ENCODE measurements around the gene STT3B. TPM values are rescaled to one million over a fixed set of nuclear protein-coding genes. Genes with fewer than 3 reads are reported as not detected.
"Not testable (repeated sequence)": the region's sequence is repeated elsewhere in the genome, so short reads cannot be mapped to it uniquely, and the experiment has no call there.

STT3B gene
- 100 to 1,000 TPM in 9 of 12 donors, 10 to 100 TPM in 2, not detected in 1; 95.1 to 129 (median 114) TPM for polyA plus RNA-seq (ENCODE audit: insufficient read length in 12 of 12)
- long read RNA-seq, donor 1, full-length matches to known transcripts, result 7 of 13 reads
- long read RNA-seq, donor 1, partial matches to known transcripts, result 6 of 13 reads
- long read RNA-seq, donor 1, other reads (novel, unspliced or antisense), result 0 of 13 reads
- long read RNA-seq, donor 2, full-length matches to known transcripts, result 17 of 17 reads
- long read RNA-seq, donor 2, partial matches to known transcripts, result 0 of 17 reads
- long read RNA-seq, donor 2, other reads (novel, unspliced or antisense), result 0 of 17 reads
- long read RNA-seq, donor 3, full-length matches to known transcripts, result 9 of 9 reads
- long read RNA-seq, donor 3, partial matches to known transcripts, result 0 of 9 reads
- long read RNA-seq, donor 3, other reads (novel, unspliced or antisense), result 0 of 9 reads
- long read RNA-seq, donor 4, full-length matches to known transcripts, result 5 of 11 reads
- long read RNA-seq, donor 4, partial matches to known transcripts, result 6 of 11 reads
- long read RNA-seq, donor 4, other reads (novel, unspliced or antisense), result 0 of 11 reads
- long read RNA-seq, donor 5, full-length matches to known transcripts, result 15 of 38 reads
- long read RNA-seq, donor 5, partial matches to known transcripts, result 23 of 38 reads
- long read RNA-seq, donor 5, other reads (novel, unspliced or antisense), result 0 of 38 reads
- long read RNA-seq, donor 6, full-length matches to known transcripts, result 11 of 11 reads
- long read RNA-seq, donor 6, partial matches to known transcripts, result 0 of 11 reads
- long read RNA-seq, donor 6, other reads (novel, unspliced or antisense), result 0 of 11 reads
- long read RNA-seq, donor 7, full-length matches to known transcripts, result 7 of 13 reads
- long read RNA-seq, donor 7, partial matches to known transcripts, result 6 of 13 reads
- long read RNA-seq, donor 7, other reads (novel, unspliced or antisense), result 0 of 13 reads
- long read RNA-seq, donor 8, full-length matches to known transcripts, result 6 of 19 reads
- long read RNA-seq, donor 8, partial matches to known transcripts, result 13 of 19 reads
- long read RNA-seq, donor 8, other reads (novel, unspliced or antisense), result 0 of 19 reads
- long read RNA-seq, donor 9, full-length matches to known transcripts, result 1 of 1 reads
- long read RNA-seq, donor 9, partial matches to known transcripts, result 0 of 1 reads
- long read RNA-seq, donor 9, other reads (novel, unspliced or antisense), result 0 of 1 reads
- long read RNA-seq, donor 10, full-length matches to known transcripts, result 12 of 21 reads
- long read RNA-seq, donor 10, partial matches to known transcripts, result 9 of 21 reads
- long read RNA-seq, donor 10, other reads (novel, unspliced or antisense), result 0 of 21 reads
- long read RNA-seq, donor 11, full-length matches to known transcripts, result 21 of 30 reads
- long read RNA-seq, donor 11, partial matches to known transcripts, result 9 of 30 reads
- long read RNA-seq, donor 11, other reads (novel, unspliced or antisense), result 0 of 30 reads

DNA sequence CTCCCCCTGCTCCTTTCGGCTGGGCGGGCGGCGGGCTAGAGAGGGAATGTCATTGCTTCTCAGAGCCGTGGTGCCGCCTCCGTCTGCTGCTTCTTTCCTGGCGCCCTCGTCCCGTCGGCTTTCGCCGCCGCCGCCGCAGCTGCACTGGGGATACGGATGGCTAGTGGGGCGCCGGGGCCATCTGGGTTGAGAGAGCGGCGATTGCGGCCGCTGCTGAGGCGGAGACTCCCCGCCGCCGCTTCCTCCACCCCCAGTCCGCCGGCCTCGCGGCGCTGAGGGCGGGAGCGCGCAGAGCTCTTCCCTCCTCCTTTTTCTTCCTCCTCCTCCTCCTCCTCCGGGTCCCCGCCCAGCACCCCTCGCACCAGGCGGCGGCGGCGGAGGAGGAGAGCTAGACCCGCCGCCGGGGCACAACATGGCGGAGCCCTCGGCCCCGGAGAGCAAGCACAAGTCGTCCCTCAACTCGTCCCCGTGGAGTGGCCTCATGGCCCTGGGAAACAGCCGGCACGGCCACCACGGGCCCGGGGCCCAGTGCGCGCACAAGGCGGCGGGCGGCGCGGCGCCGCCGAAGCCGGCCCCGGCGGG lies at the start of gene STT3B:
STT3B (plus strand) TSS at position 339 of the 582 bp plus-strand sequence; CDS start at position 413, 74 bp downstream.
- DNase-seq, result no peak

DNA sequence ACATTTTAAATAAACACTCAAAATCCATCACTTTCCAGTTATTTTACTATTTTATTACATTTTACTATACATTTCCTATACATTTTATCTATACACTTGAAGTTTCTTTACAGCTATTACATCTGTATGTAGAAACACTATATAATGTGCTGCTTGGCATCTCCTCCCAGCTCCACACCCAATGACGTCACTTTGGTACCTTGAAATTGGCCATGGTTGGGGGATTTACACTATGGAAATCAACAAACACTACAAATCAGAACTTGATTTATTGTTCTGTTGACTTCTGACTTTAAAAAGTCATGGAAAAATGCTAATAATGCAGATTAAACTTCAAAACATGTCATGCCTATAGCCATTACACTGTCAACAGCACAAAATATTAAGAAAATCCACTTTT lies 48.9 kb upstream of the STT3B start:
- no peak for DNase-seq

- no peak for DNase-seq
Observed at GRCh38 chr3:31485196-31485595, 47.5 kb upstream of the STT3B start.

DNA sequence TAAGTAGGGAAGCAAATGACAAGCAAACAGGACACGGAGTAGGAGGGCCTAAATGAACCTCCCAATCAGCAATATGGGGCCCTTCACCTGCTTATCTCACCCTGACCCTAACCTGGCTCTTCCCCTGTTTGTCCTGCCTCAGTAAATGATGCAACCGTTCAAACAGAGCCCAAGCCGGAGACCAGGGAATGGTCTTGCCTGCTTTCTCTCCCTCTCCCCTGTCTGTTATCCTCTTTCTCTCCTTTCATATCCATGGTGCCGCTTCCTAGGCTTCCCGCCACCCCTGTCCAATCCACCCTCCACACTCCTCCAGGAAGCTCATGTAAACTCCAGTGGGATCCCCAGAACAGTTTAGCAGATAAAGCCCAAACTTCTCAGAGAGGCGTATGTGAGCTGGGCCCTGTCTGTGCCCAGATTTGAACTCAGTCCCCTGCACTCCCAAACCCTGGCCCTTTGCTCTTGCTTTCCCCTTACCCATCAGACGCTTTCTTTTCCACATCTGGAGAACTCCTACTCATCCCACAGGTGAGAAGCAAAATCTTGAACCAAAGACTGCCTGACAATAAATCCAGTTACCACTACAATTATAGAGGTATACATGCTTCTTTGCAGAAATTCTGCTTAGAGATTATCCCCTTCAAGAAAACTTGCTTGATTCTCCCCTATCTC lies 45.7 kb upstream of the STT3B start:
- no peak for DNase-seq

GRCh38 chr3:31488475-31489017 lies 44.2 kb upstream of the STT3B start:
- no peak for DNase-seq

DNA sequence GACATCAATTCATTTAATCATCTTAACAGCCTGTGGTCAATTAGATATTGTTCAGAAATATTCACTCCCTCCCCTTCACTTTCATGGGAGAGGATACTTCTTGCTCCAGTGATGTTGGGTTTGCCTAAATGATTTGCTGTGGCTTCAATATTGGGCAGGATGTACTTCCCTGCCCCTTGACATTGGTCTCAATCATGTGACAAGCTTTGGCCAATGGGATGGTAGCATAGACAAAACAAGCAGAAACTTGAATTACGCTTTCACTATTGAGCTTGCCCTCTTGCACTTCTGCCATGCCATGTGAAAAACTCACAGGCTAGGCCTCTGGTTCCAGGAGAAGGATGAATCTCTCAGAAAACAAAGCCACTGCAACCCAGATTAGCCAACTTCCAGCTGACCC lies 42.2 kb upstream of the STT3B start:
- no peak for DNase-seq

- no peak for DNase-seq
Observed at GRCh38 chr3:31491660-31492059, 41.1 kb upstream of the STT3B start.

DNA sequence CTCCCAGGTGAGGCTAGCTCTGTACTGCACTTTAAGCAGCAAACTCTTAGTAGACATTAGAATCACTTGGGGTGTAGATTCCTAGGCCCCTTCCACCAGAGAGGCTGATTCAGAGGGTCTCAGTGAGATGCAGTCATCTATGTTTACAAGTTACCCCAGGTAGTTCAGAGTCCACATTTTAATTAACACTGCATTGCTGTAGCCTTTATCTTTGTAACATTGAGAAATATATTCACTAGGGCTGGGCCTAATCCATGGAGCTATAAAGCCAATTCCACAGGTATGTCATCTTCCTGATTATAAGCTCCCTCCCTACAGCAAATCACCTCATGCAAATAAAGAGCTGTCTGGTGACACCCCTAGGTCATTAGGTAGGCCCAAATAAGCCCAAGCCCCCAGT lies 39.6 kb upstream of the STT3B start:
- DNase-seq, result no peak

- DNase-seq, result no peak
Observed at GRCh38 chr3:31495971-31496665, 36.6 kb upstream of the STT3B start.

DNA sequence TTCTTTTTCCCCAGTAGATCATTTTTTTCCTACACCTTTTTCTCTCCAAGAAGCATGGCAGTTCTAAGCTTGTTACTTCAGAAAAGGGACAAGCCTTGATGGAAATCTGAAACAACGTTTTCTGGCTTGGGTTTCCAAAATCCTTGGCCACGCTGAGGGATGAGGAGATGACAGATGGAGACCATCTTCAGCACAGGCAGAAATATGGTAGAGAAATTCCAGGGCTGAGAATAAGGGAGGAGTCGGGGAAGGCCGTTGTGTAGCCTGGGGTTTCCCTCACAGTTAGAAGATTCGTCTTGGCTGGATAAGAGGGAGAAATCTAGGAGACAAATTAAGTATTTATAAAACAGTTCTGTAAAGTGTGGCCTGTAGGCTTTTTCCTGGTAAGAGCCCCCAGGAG lies 33.9 kb upstream of the STT3B start:
- DNase-seq, result no peak

DNA sequence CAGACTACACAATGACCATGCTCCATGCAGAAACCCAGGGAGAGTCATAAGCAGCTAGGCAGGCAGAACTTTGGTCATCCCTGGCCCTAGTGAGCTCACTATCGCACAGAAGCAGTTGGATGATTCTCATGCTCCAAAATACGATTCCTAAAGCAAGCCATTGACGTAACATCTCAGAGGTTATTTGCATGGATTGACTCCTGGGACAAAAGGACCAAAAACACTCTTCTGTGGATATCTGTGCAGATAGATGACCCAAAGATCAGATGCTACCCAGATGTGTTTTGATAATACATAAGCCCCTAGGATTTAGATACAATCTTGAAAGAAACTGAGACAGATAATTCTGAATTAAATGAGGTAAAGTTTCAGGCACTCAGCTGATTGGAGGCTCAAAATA lies 33.4 kb upstream of the STT3B start:
- DNase-seq, result no peak

DNA sequence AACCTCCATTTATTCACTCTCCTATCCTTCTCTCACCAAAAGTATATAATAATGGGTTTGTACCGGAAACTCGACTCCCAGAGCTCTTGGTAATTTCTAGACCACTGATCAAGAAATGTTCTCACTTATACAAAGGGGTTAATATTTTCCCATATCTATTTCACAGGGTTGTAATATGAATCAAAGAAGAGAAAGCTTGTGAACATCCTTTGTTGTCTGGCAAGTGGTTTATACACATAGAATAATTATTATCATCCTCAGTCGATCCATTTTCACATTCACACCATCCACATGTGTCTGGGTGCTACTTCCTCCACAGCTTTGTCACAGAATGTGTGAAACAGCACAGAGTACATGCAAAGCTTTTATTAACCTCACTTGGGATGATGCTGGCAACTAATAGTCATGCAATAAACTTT lies 29.9 kb upstream of the STT3B start:
- DNase-seq, result no peak

GRCh38 chr3:31503456-31503855 lies 29.3 kb upstream of the STT3B start:
- no peak for DNase-seq

DNA sequence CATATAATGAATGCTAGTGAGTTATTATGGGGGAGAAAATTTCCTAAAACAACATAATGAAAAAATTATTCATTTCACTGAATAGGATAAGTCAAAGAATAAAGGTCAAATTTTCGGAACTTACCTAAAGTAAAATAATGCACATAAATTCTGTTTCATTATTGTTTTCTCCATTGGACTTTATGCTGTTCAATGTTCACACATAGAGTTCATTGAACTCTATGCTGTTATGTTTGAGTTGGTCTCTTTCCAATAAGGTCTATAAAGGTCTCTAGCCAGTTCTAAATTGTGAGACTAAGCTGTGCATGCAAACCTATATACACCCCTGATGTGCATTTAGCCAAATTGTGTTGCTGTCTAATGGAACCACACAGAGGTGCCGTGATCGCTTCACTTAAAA lies 28.5 kb upstream of the STT3B start:
- no peak for DNase-seq

DNA sequence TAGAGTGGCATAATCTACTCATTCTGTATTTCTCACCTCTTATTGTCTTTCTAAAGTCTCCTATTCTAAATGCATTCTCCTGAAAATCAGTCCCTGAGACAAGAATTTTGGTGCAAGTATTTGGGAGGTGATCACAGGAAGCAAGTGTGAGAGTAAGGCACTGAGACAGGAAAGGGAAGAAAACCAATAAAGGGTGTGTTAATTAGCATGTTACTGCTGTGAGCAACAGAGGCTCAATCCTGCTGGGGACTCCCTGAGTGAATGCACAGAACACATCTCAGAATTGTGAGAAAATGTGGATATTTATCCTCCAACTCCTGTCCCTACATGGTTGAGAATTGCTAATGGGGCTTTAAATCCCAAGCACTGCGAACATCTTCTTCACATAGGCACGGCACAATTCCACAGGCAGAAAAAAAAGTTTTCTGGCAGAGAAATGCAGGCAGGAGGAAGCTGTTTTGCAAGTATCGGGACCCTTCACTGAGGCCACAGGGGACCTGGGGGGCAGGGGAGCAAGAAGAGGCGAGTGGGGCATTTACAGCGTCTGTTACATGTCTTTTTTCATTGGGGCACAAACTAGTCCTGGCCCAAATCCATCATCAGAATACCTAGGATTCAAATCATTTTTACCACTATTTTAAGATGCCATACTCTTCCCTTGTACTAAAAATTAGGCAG lies 27.2 kb upstream of the STT3B start:
- no peak for DNase-seq

DNA sequence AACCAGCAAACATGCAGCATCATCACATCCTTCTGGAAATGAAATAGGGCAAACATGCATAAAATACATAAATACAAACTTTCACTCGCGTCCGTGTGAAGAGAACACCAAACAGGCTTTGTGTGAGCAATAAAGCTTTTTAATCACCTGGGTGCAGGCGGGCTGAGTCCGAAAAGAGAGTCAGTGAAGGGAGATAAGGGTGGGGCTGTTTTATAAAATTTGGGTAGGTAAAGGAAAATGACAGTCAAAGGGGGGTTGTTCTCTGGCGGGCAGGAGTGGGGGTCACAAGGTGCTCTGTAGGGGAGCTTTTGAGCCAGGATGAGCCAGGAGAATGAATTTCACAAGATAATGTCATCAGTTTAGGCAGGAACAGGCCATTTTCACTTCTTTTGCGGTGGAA lies 26.2 kb upstream of the STT3B start:
- DNase-seq, result not testable (repeated sequence)

- DNase-seq, result no peak
Observed at GRCh38 chr3:31508452-31509146, 24.1 kb upstream of the STT3B start.

DNA sequence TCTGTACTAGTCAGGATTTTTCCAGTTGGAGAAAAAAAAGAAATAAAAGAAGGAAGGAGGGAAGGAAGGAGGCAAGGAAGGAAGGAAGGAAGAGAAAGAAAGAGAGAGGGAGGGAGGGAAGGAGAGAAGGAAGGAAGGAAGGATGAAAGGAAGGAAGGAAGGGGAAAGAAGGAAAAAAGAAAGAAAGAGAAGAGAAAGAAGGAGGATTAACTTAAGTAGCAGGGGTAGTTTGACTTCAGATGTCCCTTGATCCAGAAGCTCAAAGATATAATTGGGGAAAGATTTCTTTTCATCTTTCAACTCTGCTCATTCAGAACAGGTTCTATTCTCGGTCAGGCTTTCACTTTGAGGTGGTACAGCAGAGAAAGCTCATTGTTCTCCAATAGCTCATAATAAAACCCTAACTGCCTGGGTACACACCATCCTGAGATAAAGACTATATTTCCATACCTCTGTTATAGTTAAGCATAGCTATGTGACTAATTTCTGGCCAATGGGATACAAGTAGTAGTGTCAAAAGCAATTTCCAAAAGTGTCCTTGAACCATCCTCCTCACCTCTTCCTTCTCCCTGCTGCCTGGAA lies 23.5 kb upstream of the STT3B start:
- no peak for DNase-seq

All from muscle of arm (tissue), 14 donors.